ENCODE results near the gene RNF123.

The RNF123 gene

GRCh38 chr3:49666592-49666991, 22.8 kb upstream of the RNF123 start:
- H3K27ac ChIP-seq = peak overlapping the region; percentile 4; the same call in 1 of the 2 replicates
- TF ChIP-seq ZFX (IDR thresholded peaks at IDR 0.05; ENCODE audit: borderline replicate concordance) = no peak
- TF ChIP-seq CTCF (IDR thresholded peaks at IDR 0.05) = no peak

GRCh38 chr3:49667701-49668413, 21.5 kb upstream of the RNF123 start:
- TF ChIP-seq CTCF (IDR thresholded peaks at IDR 0.05) = no peak
- no peak for TF ChIP-seq ZFX (IDR thresholded peaks at IDR 0.05; ENCODE audit: borderline replicate concordance)
- no peak overlapping the region for H3K27ac ChIP-seq

GRCh38 chr3:49668414-49668797, 21.0 kb upstream of the RNF123 start:
- H3K27ac ChIP-seq = no peak overlapping the region
- TF ChIP-seq ZFX (IDR thresholded peaks at IDR 0.05; ENCODE audit: borderline replicate concordance) (no peak), CTCF (IDR thresholded peaks at IDR 0.05) (no peak)

- H3K27ac ChIP-seq = no peak overlapping the region
- TF ChIP-seq CTCF (IDR thresholded peaks at IDR 0.05) = no peak
- no peak for TF ChIP-seq ZFX (IDR thresholded peaks at IDR 0.05; ENCODE audit: borderline replicate concordance)
Measured at GRCh38 chr3:49668861-49669260, 20.5 kb upstream of the RNF123 start.

- no peak for TF ChIP-seq ZFX (IDR thresholded peaks at IDR 0.05; ENCODE audit: borderline replicate concordance)
- TF ChIP-seq CTCF (IDR thresholded peaks at IDR 0.05) = no peak
- no peak overlapping the region for H3K27ac ChIP-seq
Measured at GRCh38 chr3:49669352-49669751, 20.0 kb upstream of the RNF123 start.

GRCh38 chr3:49670940-49671290, 18.4 kb upstream of the RNF123 start:
- TF ChIP-seq ZFX (IDR thresholded peaks at IDR 0.05; ENCODE audit: borderline replicate concordance) = no peak
- TF ChIP-seq CTCF (IDR thresholded peaks at IDR 0.05) = no peak

GRCh38 chr3:49671291-49672288, 17.8 kb upstream of the RNF123 start:
- TF ChIP-seq CTCF (IDR thresholded peaks at IDR 0.05) = peak; percentile 93
- no peak for TF ChIP-seq ZFX (IDR thresholded peaks at IDR 0.05; ENCODE audit: borderline replicate concordance)
- peak overlapping the region; percentile 97 for H3K27ac ChIP-seq

More at GRCh38 chr3:49670940-49671290, 18.4 kb upstream of the RNF123 start:
- H3K27ac ChIP-seq = peak overlapping the region; percentile 97

All from 22Rv1 (cell line).